Measurements from ENCODE around the gene BIN2.
"Not testable (repeated sequence)": the region's sequence is repeated elsewhere in the genome, so short reads cannot be mapped to it uniquely, and the experiment has no call there.

GRCh38 chr12:51337336-51337735, 13.4 kb upstream of the BIN2 start:
- TF ChIP-seq, protein P1, sequence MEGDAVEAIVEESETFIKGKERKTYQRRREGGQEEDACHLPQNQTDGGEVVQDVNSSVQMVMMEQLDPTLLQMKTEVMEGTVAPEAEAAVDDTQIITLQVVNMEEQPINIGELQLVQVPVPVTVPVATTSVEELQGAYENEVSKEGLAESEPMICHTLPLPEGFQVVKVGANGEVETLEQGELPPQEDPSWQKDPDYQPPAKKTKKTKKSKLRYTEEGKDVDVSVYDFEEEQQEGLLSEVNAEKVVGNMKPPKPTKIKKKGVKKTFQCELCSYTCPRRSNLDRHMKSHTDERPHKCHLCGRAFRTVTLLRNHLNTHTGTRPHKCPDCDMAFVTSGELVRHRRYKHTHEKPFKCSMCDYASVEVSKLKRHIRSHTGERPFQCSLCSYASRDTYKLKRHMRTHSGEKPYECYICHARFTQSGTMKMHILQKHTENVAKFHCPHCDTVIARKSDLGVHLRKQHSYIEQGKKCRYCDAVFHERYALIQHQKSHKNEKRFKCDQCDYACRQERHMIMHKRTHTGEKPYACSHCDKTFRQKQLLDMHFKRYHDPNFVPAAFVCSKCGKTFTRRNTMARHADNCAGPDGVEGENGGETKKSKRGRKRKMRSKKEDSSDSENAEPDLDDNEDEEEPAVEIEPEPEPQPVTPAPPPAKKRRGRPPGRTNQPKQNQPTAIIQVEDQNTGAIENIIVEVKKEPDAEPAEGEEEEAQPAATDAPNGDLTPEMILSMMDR (IDR thresholded peaks at IDR 0.05): not testable (repeated sequence)
- TF ChIP-seq EP300, POLR2AphosphoS5, POLR2A (IDR thresholded peaks at IDR 0.05): not testable (repeated sequence)
